Activated CD4-positive, CD25-positive, alpha-beta regulatory T cell treated with anti-CD3 and anti-CD28 coated beads, Interleukin-2, amount 50 U/mL, for 16 hours (primary cell): ENCODE results near the gene TMEM176A.
A peak's percentile ranks its signal among the peaks of the same experiment; 100 is the strongest.
"Not testable (repeated sequence)": the region's sequence is repeated elsewhere in the genome, so short reads cannot be mapped to it uniquely, and the experiment has no call there.

ENCODE experiments used
- DNase-seq: peaks from one replicate; pipeline ENCODE4 v3.0.0-alpha.2; 2020; ENCODE audit warnings: low read depth, low spot score

Gene TMEM176A, protein sequence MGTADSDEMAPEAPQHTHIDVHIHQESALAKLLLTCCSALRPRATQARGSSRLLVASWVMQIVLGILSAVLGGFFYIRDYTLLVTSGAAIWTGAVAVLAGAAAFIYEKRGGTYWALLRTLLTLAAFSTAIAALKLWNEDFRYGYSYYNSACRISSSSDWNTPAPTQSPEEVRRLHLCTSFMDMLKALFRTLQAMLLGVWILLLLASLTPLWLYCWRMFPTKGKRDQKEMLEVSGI

GRCh38 chr7:150800581-150801241, at the start of gene TMEM176A:
TSS of gene TMEM176A (plus strand) at chr7:150800769. CDS start at chr7:150801551, 782 bp downstream.
- DNase-seq: no peak

GRCh38 chr7:150751702-150752101, 48.9 kb upstream of the TMEM176A start:
- DNase-seq: no peak

- no peak for DNase-seq
Observed at GRCh38 chr7:150753239-150753638, 47.3 kb upstream of the TMEM176A start.

GRCh38 chr7:150753826-150754603, 46.6 kb upstream of the TMEM176A start:
- DNase-seq: no peak

DNA sequence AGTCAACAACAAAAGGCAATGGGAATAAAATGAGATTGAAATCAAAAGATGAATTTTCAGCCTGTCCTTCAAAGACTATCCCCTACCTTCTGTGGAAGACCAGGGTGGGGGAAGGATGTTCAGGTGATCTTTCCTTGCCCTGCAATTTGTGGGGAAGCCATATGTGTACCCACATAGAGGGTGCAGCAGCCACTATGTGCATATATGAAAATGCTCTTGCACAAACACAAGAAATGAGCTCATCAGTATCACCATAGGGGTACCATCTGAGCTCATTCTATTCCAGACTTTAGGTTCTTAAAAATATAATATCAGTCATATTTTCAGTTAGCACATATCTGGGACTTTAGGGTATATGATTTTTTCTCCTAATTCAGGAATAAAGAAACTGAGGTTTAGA, 45.6 kb upstream of the TMEM176A start:
- DNase-seq: no peak

- DNase-seq: peak; percentile 40
Observed at GRCh38 chr7:150755473-150756099, 45.0 kb upstream of the TMEM176A start.

DNA sequence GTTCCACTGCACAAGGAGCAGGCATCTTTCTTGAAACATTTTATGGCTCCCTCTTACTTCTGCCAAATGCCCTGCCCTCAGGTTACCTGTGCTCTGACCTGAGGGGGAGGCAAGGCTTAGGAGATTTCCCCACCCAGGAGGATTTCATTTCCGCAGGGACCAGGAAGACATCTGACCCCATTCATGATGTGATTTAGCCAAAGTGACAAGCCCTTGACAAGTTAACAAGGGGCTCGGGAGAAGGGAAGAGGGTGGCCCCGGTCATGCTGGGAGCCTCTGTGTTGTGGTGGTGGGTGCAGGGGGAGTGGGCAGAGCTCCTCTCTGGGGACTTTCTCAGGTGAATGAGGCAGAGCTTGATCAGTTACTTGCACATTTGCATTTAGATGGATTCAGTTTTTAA, 44.4 kb upstream of the TMEM176A start:
- no peak for DNase-seq

- DNase-seq: no peak
Observed at GRCh38 chr7:150756858-150757257, 43.7 kb upstream of the TMEM176A start.

GRCh38 chr7:150759479-150759878, 41.1 kb upstream of the TMEM176A start:
- no peak for DNase-seq

DNA sequence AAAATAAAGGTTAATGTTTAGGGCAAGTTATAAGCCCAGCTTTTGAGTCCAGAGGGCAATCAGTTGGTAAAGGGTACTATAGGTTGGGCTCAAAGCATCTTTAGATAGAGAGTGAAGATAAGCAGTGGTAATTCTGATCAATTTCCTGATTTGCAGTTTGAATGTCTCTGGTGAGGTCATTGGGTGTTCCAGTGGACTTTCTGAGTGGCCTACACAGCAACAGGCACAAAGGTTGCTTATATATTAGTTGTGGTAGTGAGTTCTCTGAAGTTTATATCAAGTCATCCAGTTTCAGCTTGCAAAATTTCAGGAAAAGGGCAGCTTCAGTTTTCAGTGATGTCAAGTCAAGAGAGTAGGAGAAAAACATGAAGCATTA, 34.2 kb upstream of the TMEM176A start:
- no peak for DNase-seq

GRCh38 chr7:150769768-150770167, 30.8 kb upstream of the TMEM176A start:
- no peak for DNase-seq

DNA sequence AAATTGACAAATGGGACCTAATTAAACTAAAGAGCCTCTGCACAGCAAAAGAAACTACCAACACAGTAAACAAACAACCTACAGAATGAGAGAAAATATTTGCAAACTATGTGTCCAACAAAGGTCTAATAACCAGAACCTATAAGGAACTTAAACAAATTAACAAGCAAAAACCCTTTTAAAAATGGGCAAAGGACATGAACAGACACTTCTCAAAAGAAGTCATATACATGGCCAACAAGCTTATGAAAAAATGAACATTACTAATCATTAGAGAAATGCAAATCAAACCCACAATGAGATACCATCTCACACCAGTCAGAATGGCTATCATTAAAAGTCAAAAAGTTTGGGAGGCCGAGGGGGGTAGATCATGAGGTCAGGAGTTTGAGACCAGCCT, 26.4 kb upstream of the TMEM176A start:
- not testable (repeated sequence) for DNase-seq

DNA sequence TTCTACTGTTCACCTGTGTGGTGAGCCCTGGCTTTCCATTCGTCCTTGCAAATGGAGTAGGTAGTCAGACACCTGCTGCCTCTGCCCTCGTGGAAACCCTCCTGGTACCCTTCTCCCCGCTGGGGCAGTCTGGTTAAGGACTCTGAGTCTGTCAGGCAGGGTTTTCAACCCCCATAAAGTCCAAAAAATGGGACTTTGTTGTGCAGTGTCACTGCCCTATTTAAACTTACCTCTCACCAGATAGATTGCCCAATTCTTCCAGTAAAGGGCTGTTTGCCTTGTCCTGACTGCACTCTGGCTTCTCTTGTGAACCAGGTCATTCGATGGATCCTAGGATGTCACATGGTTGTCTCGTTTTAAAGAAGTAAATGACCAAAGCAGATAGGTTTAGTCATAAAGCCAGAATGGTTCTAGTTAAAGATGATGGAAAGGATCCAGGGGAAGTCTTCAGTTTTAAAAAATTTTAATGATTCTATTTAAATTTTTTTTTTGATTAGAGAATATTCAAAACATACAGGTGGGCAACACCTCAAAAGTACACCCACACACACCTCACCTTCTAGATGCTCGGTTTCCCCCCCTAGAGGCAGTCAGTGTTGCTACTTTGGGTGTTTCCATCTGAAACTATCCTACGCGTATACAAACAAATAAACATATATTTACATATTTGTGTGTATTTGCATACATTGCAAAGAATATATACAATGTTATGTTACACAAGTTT, 22.4 kb upstream of the TMEM176A start:
- DNase-seq: no peak

- peak; percentile 42 for DNase-seq
Observed at GRCh38 chr7:150778738-150779301, 21.7 kb upstream of the TMEM176A start.

DNA sequence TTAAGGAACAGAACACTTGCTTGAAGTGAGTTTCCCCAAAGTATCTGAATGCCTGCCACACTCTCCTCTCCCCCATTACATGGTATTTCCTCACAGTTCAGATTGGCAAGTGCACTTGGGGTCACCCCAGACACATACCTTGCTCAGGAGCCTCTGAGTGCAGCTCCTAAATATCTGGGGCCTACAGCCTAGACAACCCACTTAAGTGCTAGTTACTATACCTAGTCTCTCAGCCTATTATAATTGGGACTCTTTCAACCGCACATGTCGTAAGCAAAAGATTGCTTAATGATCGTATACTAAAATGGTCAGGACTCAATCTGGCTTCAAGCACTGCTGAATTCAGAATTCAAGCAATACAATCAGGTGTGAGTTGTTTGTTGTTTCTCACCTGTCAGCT, 20.3 kb upstream of the TMEM176A start:
- no peak for DNase-seq

GRCh38 chr7:150781103-150781502, 19.5 kb upstream of the TMEM176A start:
- DNase-seq: no peak

- DNase-seq: no peak
Observed at GRCh38 chr7:150781961-150782360, 18.6 kb upstream of the TMEM176A start.

GRCh38 chr7:150784120-150784736, 16.3 kb upstream of the TMEM176A start:
- DNase-seq: no peak

DNA sequence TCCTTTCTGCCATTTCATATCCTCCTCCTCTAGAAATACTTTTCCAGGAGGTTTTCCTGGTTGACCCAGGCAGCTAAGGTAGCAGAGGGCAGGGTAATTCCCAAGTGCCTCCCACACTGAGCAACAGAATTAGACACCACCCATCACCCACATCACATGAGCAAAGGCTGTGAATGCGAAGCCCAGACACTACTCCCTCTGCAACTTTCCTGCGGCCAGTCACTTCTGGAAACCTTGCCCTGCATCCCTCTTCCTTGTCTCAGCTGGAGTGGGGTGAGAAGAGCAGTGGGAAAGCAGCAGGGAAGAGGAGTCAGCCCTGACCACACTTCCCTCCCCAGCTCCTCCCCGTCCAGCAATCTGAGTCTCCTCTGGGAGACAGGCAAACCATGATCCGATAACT, 15.6 kb upstream of the TMEM176A start:
- DNase-seq: no peak

DNA sequence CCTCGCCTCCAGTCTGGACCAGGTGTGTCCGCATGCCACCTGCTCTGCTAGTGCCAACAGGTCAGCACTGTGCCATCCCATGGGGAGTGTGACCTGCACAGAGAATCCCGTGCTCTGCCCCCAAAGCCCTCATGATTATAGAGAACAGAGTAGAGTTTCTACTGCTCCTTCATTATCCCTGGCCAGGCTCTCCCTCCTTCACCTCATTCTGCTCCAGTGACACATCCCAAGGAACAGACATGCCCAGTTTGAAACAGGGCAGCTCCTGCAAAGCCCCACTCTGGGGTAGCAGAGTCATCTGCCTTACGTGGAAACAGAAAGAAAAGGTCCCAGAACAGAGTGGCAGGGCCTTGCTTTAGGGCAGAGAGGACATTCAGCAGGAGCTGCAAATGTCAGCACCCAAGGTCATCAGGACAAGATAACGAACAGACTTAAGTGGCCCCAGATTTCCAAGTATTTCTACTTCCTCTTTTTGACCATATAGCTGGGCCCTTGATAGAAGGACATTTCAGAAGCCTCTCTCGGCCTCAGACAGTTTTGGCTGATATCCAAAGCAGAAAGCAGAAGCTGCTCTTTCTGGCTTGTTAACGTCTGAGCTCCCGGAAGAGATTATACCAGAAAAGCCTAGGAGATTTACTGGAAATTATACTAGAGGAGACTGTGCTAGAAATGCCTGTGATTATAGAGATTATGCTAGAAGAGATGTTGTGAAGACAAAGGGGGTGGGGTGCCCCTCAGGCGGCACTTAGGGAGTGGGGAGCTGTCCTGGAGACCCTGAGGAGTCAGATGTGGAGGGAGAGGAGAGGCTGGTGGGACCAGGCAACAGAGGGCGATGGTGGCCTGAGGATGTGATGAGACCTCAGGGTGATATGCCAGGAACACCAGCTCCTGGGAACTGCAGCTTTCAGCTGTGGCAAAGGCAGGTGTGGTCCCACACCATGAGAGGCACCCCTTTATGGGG, 13.0 kb upstream of the TMEM176A start:
- no peak for DNase-seq
